Immature natural killer cell (primary cell): ENCODE data around the gene KAZN. TPM values are rescaled to one million over a fixed set of nuclear protein-coding genes. Genes with fewer than 3 reads are reported as not detected.

ENCODE experiments used
- DNase-seq, 3 donors: peaks; one replicate each; pipeline ENCODE4 v3.0.0; 2022; ENCODE audit warnings: mixed read lengths in 1 of 3
- H3K27ac Mint-ChIP-seq, 6 donors: one replicate each; pipeline ENCODE4 v1.8.0; 2020; ENCODE audit warnings: mixed read lengths in 6 of 6, mild to moderate bottlenecking in 5 of 6, inconsistent platforms in 4 of 6, moderate library complexity in 3 of 6
- H3K27me3 Mint-ChIP-seq, 3 donors: one replicate each; pipeline ENCODE4 v1.8.0; 2020 to 2021; ENCODE audit warnings: low read depth in 3 of 3, mild to moderate bottlenecking in 3 of 3, mixed read lengths in 3 of 3, moderate library complexity in 3 of 3, inconsistent platforms in 1 of 3
- H3K36me3 Mint-ChIP-seq, 3 donors: one replicate each; pipeline ENCODE4 v1.8.0; 2020; ENCODE audit warnings: mixed read lengths in 3 of 3, inconsistent platforms in 2 of 3, mild to moderate bottlenecking in 2 of 3
- H3K4me1 Mint-ChIP-seq, 2 donors: one replicate each; pipeline ENCODE4 v1.8.0; 2020; ENCODE audit warnings: inconsistent platforms in 2 of 2, mild to moderate bottlenecking in 2 of 2, mixed read lengths in 2 of 2, moderate library complexity in 1 of 2
- H3K4me3 Mint-ChIP-seq, 5 donors: one replicate each; pipeline ENCODE4 v1.8.0; 2020; ENCODE audit warnings: mild to moderate bottlenecking in 5 of 5, mixed read lengths in 5 of 5, inconsistent platforms in 3 of 5, moderate library complexity in 3 of 5
- H3K9me3 Mint-ChIP-seq, 6 donors: one replicate each; pipeline ENCODE4 v1.8.0; 2020; ENCODE audit warnings: mild to moderate bottlenecking in 6 of 6, mixed read lengths in 6 of 6, inconsistent platforms in 4 of 6, moderate library complexity in 3 of 6
- polyA plus RNA-seq, 3 donors: library from polyadenylated mRNA; unstranded; fragments of 300-500 nt; fragmentation: Illumina TruSeq; gene quantifications; one replicate each; pipeline ENCODE4 v1.2.3, GENCODE V29; 2021

The KAZN gene
- polyA plus RNA-seq, 3 donors from 2014 or later: 0.24 TPM; not detected in 2

DNA sequence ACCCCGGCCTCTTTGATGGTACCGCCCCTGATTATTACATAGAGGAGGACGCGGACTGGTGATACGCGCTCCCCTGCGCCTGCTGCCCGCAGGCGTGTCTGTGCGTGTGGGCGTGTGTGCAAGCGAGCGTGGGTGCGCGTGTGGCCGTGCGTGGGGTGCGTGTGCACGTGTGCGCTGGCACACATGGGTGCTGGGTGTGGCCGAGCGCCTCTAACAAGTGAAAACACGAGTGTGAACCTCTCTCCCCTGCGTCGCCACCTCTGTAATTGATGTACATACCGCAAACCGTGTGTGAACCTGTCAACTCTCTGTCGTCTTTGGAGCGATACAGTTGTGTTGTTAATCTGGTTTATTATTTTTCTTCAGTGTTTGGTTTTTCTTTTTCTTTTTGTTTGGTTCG lies 467.3 kb downstream of the KAZN start:
- peak overlapping the region; percentile 64 to 81 (median 75) for H3K4me3 Mint-ChIP-seq
- peak overlapping the region; percentile 94 to 99 (median 97) for H3K27ac Mint-ChIP-seq
- peaks cover 11 to 13% (median 12%) of the 10 kb centered on the region in 3 donors for H3K27me3 Mint-ChIP-seq
- H3K9me3 Mint-ChIP-seq: peaks cover 0 to 6% (median 0%) of the 10 kb centered on the region in 6 donors
- peaks cover 27 to 39% of the 10 kb centered on the region in 2 donors for H3K4me1 Mint-ChIP-seq
- peaks cover 0 to 4% (median 0%) of the 10 kb centered on the region in 3 donors for H3K36me3 Mint-ChIP-seq
- peak; percentile 84 to 89 (median 88) for DNase-seq

DNA sequence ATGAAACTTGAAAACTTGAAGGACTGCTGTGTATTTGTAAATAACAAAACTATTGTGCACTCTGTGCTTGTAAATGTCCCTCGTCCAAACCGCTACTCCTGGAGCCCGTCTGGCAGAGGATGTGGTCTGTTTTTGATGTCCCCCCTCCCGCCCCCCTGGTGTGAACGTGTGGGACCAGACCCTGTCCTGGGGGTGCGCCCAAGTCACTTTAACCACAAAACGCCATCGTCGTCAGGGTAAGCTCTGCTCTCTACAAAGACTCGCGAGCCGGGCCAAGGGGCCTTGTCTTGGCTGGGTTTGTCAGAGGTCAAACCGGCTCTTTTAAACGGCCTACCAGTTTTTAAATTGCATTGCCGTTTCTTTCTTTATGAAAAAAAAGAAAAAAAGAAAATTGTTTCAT lies 467.7 kb downstream of the KAZN start:
- H3K4me3 Mint-ChIP-seq: peak overlapping the region; percentile 64 to 81 (median 75)
- H3K36me3 Mint-ChIP-seq: peaks cover 0 to 4% (median 0%) of the 10 kb centered on the region in 3 donors
- peak overlapping the region; percentile 94 to 99 (median 97) for H3K27ac Mint-ChIP-seq
- peaks cover 0 to 6% (median 0%) of the 10 kb centered on the region in 6 donors for H3K9me3 Mint-ChIP-seq
- peaks cover 11 to 13% (median 12%) of the 10 kb centered on the region in 3 donors for H3K27me3 Mint-ChIP-seq
- DNase-seq: peak; percentile 86 to 90 (median 88)
- H3K4me1 Mint-ChIP-seq: peaks cover 27 to 39% of the 10 kb centered on the region in 2 donors

DNA sequence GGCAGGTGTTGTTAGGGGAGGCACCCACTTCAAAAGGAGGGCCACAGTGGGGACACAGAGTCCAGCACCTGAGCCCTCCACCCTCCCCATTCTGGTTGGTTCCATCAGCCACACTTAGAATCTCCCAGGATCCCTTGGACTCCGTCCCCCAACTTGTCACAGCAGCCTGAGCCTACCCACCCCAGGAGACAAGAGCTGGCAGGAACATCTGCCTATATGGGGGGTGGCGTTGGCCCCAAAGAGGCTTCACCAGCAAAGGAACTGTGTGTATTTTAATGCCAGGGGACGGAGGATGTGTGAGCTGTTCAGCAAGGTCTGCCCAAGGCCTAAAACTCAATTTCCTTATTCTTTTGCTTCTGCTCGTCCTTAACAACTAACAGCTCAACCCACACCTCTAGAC lies 468.7 kb downstream of the KAZN start:
- Mint-ChIP-seq H3K27ac (peak overlapping the region; percentile 88 to 99 (median 97)), H3K27me3 (peaks cover 11 to 13% (median 12%) of the 10 kb centered on the region in 3 donors), H3K36me3 (peaks cover 0 to 4% (median 0%) of the 10 kb centered on the region in 3 donors), H3K4me1 (peaks cover 27 to 39% of the 10 kb centered on the region in 2 donors), H3K9me3 (peaks cover 0 to 6% (median 0%) of the 10 kb centered on the region in 6 donors), H3K4me3 (peak overlapping the region; percentile 61 to 81 (median 75))
- DNase-seq: no peak

GRCh38 chr1:15068152-15068551 lies 469.7 kb downstream of the KAZN start:
- H3K36me3 Mint-ChIP-seq: peaks cover 0 to 4% (median 0%) of the 10 kb centered on the region in 3 donors
- peaks cover 0 to 6% (median 0%) of the 10 kb centered on the region in 6 donors for H3K9me3 Mint-ChIP-seq
- H3K27ac Mint-ChIP-seq: peak overlapping the region in 4 of 6 donors; percentile 61 to 84 (median 78)
- peaks cover 11 to 17% (median 13%) of the 10 kb centered on the region in 3 donors for H3K27me3 Mint-ChIP-seq
- DNase-seq: no peak
- H3K4me1 Mint-ChIP-seq: peaks cover 36 to 39% of the 10 kb centered on the region in 2 donors
- H3K4me3 Mint-ChIP-seq: no peak overlapping the region

GRCh38 chr1:15068997-15069396 lies 470.5 kb downstream of the KAZN start:
- no peak for DNase-seq
- Mint-ChIP-seq H3K36me3 (peaks cover 0 to 4% (median 0%) of the 10 kb centered on the region in 3 donors), H3K4me3 (no peak overlapping the region), H3K4me1 (peaks cover 36 to 39% of the 10 kb centered on the region in 2 donors), H3K27me3 (peaks cover 11 to 17% (median 13%) of the 10 kb centered on the region in 3 donors), H3K9me3 (peaks cover 0 to 6% (median 0%) of the 10 kb centered on the region in 6 donors), H3K27ac (peak overlapping the region in 3 of 6 donors; percentile 76 to 84 (median 80))

GRCh38 chr1:15070145-15070748 lies 471.8 kb downstream of the KAZN start:
- Mint-ChIP-seq H3K9me3 (peaks cover 0 to 6% (median 0%) of the 10 kb centered on the region in 6 donors), H3K4me1 (peaks cover 32 to 41% of the 10 kb centered on the region in 2 donors), H3K36me3 (peaks cover 0 to 4% (median 0%) of the 10 kb centered on the region in 3 donors), H3K4me3 (no peak overlapping the region), H3K27ac (peak overlapping the region in 3 of 6 donors; percentile 5 to 16 (median 14)), H3K27me3 (peaks cover 11 to 16% (median 11%) of the 10 kb centered on the region in 3 donors)
- no peak for DNase-seq

GRCh38 chr1:15071936-15072335 lies 473.5 kb downstream of the KAZN start:
- Mint-ChIP-seq H3K27me3 (peaks cover 0 to 10% (median 4%) of the 10 kb centered on the region in 3 donors), H3K9me3 (no peaks in the 10 kb centered on the region), H3K4me3 (no peak overlapping the region), H3K27ac (no peak overlapping the region), H3K36me3 (no peaks in the 10 kb centered on the region), H3K4me1 (peaks cover 30 to 37% of the 10 kb centered on the region in 2 donors)
- no peak for DNase-seq

GRCh38 chr1:15073799-15074308 lies 475.4 kb downstream of the KAZN start:
- no peak overlapping the region for H3K27ac Mint-ChIP-seq
- no peaks in the 10 kb centered on the region for H3K36me3 Mint-ChIP-seq
- no peak for DNase-seq
- no peaks in the 10 kb centered on the region for H3K9me3 Mint-ChIP-seq
- no peak overlapping the region for H3K4me3 Mint-ChIP-seq
- H3K27me3 Mint-ChIP-seq: peaks cover 0 to 15% (median 7%) of the 10 kb centered on the region in 3 donors
- H3K4me1 Mint-ChIP-seq: peaks cover 21 to 41% of the 10 kb centered on the region in 2 donors

DNA sequence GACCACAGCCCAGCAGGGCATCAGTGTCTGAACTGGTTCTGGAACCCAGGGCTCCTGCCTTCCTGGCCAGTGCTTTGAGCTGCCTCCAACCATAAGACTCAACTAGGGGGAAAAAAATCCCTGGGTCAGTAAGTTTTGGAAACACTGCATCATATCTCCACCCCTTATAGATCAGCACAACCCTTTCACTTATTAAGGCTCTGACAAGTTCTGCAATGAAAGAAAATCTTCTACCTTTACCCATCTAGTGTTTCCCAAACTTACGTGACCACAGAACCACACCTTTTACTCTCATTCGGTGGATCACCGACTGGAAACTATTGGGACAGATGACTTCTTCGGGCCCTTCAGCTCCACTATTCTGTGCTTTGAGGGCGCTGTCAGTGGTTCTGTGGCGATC lies 476.7 kb downstream of the KAZN start:
- no peak for DNase-seq
- Mint-ChIP-seq H3K36me3 (no peaks in the 10 kb centered on the region), H3K4me3 (no peak overlapping the region), H3K9me3 (no peaks in the 10 kb centered on the region), H3K27ac (peak overlapping the region in 1 of 6 donors; percentile 29), H3K27me3 (peaks cover 2 to 17% (median 7%) of the 10 kb centered on the region in 3 donors), H3K4me1 (peaks cover 28 to 54% of the 10 kb centered on the region in 2 donors)

GRCh38 chr1:15075817-15076216 lies 477.3 kb downstream of the KAZN start:
- DNase-seq: peak in 1 of 3 donors; percentile 36
- Mint-ChIP-seq H3K27me3 (peaks cover 2 to 17% (median 7%) of the 10 kb centered on the region in 3 donors), H3K4me3 (peak overlapping the region in 1 of 5 donors; percentile 22), H3K36me3 (no peaks in the 10 kb centered on the region), H3K27ac (peak overlapping the region in 4 of 6 donors; percentile 9 to 80 (median 50)), H3K9me3 (no peaks in the 10 kb centered on the region), H3K4me1 (peaks cover 35 to 60% of the 10 kb centered on the region in 2 donors)

GRCh38 chr1:15076807-15077206 lies 478.3 kb downstream of the KAZN start:
- Mint-ChIP-seq H3K27me3 (peaks cover 2 to 20% (median 7%) of the 10 kb centered on the region in 3 donors), H3K36me3 (no peaks in the 10 kb centered on the region), H3K9me3 (no peaks in the 10 kb centered on the region), H3K27ac (peak overlapping the region in 1 of 6 donors; percentile 34), H3K4me1 (peaks cover 45 to 70% of the 10 kb centered on the region in 2 donors), H3K4me3 (no peak overlapping the region)
- no peak for DNase-seq

DNA sequence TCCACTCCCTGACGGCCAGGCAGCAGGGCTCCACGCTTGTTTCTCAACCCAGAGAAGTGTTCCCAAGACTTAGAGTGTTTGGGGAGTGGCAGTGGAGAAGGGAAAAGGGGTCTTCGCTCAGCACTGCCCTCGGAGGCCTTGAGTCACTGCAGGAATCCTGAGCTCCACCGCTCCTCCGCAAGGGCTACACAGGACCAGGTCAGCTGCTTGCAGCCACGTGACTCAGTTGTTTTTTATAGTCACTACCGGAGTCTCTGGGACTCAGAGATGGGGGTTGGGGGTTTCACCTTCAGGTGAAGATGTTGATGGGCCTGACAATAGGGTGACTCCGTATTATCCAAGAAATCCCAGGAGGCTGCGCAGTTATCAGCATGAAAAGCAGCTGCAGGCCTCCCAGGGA lies 478.9 kb downstream of the KAZN start:
- H3K36me3 Mint-ChIP-seq: no peaks in the 10 kb centered on the region
- peaks cover 2 to 20% (median 7%) of the 10 kb centered on the region in 3 donors for H3K27me3 Mint-ChIP-seq
- H3K27ac Mint-ChIP-seq: peak overlapping the region in 2 of 6 donors; percentile 34 to 70
- H3K4me1 Mint-ChIP-seq: peaks cover 49 to 71% of the 10 kb centered on the region in 2 donors
- no peak for DNase-seq
- no peak overlapping the region for H3K4me3 Mint-ChIP-seq
- no peaks in the 10 kb centered on the region for H3K9me3 Mint-ChIP-seq

DNA sequence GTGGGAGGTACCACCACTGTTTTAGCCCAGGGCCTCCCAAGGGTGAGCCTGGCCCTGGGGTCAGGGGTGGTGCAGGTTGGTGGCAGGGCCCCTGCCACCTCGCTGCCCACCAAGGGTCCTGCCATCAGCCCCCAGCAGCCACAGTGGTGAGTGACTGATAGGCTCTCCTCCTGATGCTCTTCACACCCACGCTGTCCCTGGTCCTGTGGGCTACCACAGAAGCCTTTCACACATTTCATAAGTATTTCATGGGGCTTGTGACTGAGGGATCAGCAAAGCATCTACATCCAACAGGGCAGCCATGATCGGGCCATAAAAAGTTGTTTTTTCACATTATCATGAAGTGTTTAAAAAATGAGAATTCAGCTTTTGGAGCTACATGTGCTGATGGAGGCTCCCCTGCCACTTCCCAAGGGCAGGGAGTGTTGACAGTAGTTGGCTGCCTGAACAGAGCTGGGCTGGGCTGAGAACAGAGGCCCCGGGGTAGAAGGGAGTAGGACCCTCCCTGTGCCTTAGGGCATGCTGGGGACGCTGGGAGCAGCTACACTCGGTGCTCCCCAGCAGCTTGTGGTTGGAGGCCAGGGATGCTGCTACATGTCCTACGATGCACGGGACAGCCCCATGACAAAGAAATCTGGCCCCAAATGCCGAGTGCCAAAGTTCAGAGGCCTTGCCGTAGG lies 482.0 kb downstream of the KAZN start:
- H3K4me1 Mint-ChIP-seq: peaks cover 50 to 59% of the 10 kb centered on the region in 2 donors
- peaks cover 0 to under 1% (median 0%) of the 10 kb centered on the region in 3 donors for H3K36me3 Mint-ChIP-seq
- peak overlapping the region in 5 of 6 donors; percentile 84 to 96 (median 89) for H3K27ac Mint-ChIP-seq
- peaks cover 5 to 21% (median 7%) of the 10 kb centered on the region in 3 donors for H3K27me3 Mint-ChIP-seq
- peak; percentile 74 to 81 (median 77) for DNase-seq
- H3K9me3 Mint-ChIP-seq: no peaks in the 10 kb centered on the region
- peak overlapping the region; percentile 65 to 87 (median 77) for H3K4me3 Mint-ChIP-seq
